ENCODE results near the gene MUCL3.

DNA sequence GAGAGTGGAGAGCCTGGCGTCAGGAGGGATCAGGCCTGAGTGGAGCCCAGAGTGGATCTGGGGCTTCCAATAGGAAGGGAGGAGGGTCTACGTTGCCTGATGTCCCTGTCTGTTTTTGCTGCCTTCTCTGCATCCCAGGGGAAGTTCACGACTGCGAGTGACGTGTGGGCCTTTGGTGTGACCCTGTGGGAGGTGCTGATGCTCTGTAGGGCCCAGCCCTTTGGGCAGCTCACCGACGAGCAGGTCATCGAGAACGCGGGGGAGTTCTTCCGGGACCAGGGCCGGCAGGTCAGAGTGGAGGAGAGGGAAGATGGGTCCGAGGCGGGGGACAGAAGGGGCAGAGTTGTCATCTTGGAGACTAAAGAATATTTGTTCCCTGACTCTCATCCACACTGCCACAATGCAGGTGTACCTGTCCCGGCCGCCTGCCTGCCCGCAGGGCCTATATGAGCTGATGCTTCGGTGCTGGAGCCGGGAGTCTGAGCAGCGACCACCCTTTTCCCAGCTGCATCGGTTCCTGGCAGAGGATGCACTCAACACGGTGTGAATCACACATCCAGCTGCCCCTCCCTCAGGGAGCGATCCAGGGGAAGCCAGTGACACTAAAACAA is 41.9 kb upstream of the MUCL3 start:
- no peak for TF ChIP-seq GATA2 (IDR thresholded peaks at IDR 0.05; ENCODE audit: low read depth, low read length)
- TF ChIP-seq GATA3 (IDR thresholded peaks at IDR 0.05; ENCODE audit: low read depth, low read length): no peak
